Stimulated activated CD4-positive, alpha-beta T cell treated with anti-CD3 and anti-CD28 coated beads, Interleukin-2, amount 100 ng/mL, for 48 hours (primary cell): Measurements from ENCODE around the gene USP17L19.
"Not testable (repeated sequence)": the region's sequence is repeated elsewhere in the genome, so short reads cannot be mapped to it uniquely, and the experiment has no call there.

Experiments used
- DNase-seq, 2 donors: peaks; one replicate each; pipeline ENCODE4 v3.0.0-alpha.2; 2020

The USP17L19 gene

GRCh38 chr4:9253078-9253477 lies at the start of gene USP17L19:
Gene USP17L19, plus strand, starts transcription at chr4:9253378. Its CDS starts 0 bp downstream, at chr4:9253378.
- DNase-seq: not testable (repeated sequence)

- DNase-seq: not testable (repeated sequence)
Observed at GRCh38 chr4:9210357-9210756, 42.8 kb upstream of the USP17L19 start, which contains the start of gene USP17L10. Gene USP17L10, plus strand, starts transcription at chr4:9210657. Its CDS starts 0 bp downstream, at chr4:9210657.

GRCh38 chr4:9214701-9215100 lies 38.5 kb upstream of the USP17L19 start:
- DNase-seq: not testable (repeated sequence)

GRCh38 chr4:9215105-9215504 lies 38.1 kb upstream of the USP17L19 start, which contains the start of gene USP17L11:
Gene USP17L11, plus strand, starts transcription at chr4:9215405. Its CDS starts 0 bp downstream, at chr4:9215405.
- not testable (repeated sequence) for DNase-seq

- not testable (repeated sequence) for DNase-seq
Observed at GRCh38 chr4:9219852-9220251, 33.3 kb upstream of the USP17L19 start, which contains the start of gene USP17L12. Gene USP17L12, plus strand, starts transcription at chr4:9220152. Its CDS starts 0 bp downstream, at chr4:9220152.

DNA sequence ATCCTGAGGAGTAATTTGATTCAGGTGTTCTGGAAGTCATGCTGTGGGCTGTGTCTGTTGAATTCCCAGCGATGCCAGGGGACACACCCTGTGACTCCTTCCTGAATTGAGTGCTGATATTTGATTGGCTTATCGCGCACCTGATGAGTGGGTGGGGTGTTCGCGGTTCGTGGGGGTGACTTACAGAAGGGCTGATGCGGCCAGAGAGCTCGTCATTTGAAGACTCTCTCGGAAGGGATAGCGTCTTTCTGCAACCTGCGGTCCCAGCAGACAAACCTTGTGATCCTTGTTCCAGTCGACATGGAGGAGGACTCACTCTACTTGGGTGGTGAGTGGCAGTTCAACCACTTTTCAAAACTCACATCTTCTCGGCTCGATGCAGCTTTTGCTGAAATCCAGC lies 28.6 kb upstream of the USP17L19 start, which contains the start of gene USP17L13:
Gene USP17L13, plus strand, starts transcription at position 301 of the 400 bp plus-strand sequence. Its CDS starts 0 bp downstream, at position 301.
- DNase-seq: not testable (repeated sequence)

- not testable (repeated sequence) for DNase-seq
Observed at GRCh38 chr4:9230249-9230648, 22.9 kb upstream of the USP17L19 start.

DNA sequence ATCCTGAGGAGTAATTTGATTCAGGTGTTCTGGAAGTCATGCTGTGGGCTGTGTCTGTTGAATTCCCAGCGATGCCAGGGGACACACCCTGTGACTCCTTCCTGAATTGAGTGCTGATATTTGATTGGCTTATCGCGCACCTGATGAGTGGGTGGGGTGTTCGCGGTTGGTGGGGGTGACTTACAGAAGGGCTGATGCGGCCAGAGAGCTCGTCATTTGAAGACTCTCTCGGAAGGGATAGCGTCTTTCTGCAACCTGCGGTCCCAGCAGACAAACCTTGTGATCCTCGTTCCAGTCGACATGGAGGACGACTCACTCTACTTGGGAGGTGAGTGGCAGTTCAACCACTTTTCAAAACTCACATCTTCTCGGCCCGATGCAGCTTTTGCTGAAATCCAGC lies 19.1 kb upstream of the USP17L19 start, which contains the start of gene USP17L15:
Gene USP17L15, plus strand, starts transcription at position 301 of the 400 bp plus-strand sequence. Its CDS starts 0 bp downstream, at position 301.
- not testable (repeated sequence) for DNase-seq

DNA sequence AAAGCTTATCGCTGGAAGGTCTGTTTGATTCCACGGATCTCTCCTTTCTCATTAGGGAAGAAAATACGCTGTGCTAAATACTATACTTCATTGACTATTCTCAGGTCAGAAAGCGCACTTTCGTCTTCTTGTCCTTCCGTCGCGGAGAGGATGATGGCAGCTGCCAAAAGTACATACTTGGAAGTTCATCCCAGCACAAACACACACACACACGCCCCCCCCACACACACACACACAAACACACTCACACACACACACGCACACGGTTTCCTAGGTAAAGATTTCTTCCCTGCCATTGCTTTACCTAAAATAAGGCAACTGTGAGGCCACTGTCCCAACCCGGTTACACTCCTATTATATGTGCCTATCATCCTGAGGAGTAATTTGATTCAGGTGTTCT lies 14.7 kb upstream of the USP17L19 start:
- DNase-seq: not testable (repeated sequence)

- DNase-seq: not testable (repeated sequence)
Observed at GRCh38 chr4:9243579-9243978, 9.6 kb upstream of the USP17L19 start, which contains the start of gene USP17L17. Gene USP17L17, plus strand, starts transcription at chr4:9243879. Its CDS starts 0 bp downstream, at chr4:9243879.

DNA sequence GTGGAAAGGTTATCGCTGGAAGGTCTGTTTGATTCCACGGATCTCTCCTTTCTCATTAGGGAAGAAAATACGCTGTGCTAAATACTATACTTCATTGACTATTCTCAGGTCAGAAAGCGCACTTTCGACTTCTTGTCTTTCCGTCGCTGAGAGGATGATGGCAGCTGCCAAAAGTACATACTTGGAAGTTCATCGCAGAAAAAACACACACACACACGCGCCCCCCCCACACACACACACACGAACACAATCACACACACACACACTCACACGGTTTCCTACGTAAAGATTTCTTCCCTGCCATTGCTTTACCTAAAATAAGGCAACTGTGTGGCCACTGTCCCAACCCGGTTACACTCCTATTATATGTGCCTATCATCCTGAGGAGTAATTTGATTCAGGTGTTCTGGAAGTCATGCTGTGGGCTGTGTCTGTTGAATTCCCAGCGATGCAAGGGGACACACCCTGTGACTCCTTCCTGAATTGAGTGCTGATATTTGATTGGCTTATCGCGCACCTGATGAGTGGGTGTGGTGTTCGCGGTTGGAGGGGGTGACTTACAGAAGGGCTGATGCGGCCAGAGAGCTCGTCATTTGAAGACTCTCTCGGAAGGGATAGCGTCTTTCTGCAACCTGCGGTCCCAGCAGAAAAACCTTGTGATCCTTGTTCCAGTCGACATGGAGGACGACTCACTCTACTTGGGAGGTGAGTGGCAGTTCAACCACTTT lies 5.1 kb upstream of the USP17L19 start, which contains the start of gene USP17L18:
Gene USP17L18, plus strand, starts transcription at position 678 of the 728 bp plus-strand sequence. Its CDS starts 0 bp downstream, at position 678.
- DNase-seq: not testable (repeated sequence)

DNA sequence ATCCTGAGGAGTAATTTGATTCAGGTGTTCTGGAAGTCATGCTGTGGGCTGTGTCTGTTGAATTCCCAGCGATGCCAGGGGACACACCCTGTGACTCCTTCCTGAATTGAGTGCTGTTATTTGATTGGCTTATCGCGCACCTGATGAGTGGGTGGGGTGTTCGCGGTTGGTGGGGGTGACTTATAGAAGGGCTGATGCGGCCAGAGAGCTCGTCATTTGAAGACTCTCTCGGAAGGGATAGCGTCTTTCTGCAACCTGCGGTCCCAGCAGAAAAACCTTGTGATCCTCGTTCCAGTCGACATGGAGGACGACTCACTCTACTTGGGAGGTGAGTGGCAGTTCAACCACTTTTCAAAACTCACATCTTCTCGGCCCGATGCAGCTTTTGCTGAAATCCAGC lies 4.6 kb downstream of the USP17L19 start, which contains the start of gene USP17L20:
Gene USP17L20, plus strand, starts transcription at position 301 of the 400 bp plus-strand sequence. Its CDS starts 0 bp downstream, at position 301.
- not testable (repeated sequence) for DNase-seq

DNA sequence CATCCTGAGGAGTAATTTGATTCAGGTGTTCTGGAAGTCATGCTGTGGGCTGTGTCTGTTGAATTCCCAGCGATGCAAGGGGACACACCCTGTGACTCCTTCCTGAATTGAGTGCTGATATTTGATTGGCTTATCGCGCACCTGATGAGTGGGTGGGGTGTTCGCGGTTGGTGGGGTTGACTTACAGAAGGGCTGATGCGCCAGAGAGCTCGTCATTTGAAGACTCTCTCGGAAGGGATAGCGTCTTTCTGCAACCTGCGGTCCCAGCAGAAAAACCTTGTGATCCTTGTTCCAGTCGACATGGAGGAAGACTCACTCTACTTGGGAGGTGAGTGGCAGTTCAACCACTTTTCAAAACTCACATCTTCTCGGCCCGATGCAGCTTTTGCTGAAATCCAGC lies 9.4 kb downstream of the USP17L19 start, which contains the start of gene USP17L21:
Gene USP17L21, plus strand, starts transcription at position 301 of the 400 bp plus-strand sequence. Its CDS starts 0 bp downstream, at position 301.
- not testable (repeated sequence) for DNase-seq

DNA sequence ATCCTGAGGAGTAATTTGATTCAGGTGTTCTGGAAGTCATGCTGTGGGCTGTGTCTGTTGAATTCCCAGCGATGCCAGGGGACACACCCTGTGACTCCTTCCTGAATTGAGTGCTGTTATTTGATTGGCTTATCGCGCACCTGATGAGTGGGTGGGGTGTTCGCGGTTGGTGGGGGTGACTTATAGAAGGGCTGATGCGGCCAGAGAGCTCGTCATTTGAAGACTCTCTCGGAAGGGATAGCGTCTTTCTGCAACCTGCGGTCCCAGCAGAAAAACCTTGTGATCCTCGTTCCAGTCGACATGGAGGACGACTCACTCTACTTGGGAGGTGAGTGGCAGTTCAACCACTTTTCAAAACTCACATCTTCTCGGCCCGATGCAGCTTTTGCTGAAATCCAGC lies 14.1 kb downstream of the USP17L19 start, which contains the start of gene USP17L22:
Gene USP17L22, plus strand, starts transcription at position 301 of the 400 bp plus-strand sequence. Its CDS starts 0 bp downstream, at position 301.
- not testable (repeated sequence) for DNase-seq

DNA sequence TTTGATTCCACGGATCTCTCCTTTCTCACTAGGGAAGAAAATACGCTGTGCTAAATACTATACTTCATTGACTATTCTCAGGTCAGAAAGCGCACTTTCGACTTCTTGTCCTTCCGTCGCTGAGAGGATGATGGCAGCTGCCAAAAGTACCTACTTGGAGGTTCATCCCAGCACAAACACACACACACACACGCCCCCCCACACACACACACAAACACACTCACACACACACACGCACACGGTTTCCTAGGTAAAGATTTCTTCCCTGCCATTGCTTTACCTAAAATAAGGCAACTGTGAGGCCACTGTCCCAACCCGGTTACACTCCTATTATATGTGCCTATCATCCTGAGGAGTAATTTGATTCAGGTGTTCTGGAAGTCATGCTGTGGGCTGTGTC lies 18.5 kb downstream of the USP17L19 start:
- DNase-seq: not testable (repeated sequence)
